HEK293T (cell line): ENCODE results near the gene MAML2.

Source experiments
- ARNT ChIP-seq: fragments of 450-650 bp; IDR thresholded peaks from 2 replicates; pipeline ENCODE4 v1.6.1; 2017; ENCODE audit warnings: mild to moderate bottlenecking
- FOXA1 ChIP-seq: fragments of 450-650 bp; IDR thresholded peaks from 2 replicates; pipeline ENCODE4 v1.6.1; 2016; ENCODE audit warnings: mild to moderate bottlenecking
- HDGF ChIP-seq: fragments of 450-650 bp; IDR thresholded peaks from 2 replicates; pipeline ENCODE4 v1.6.1; 2017; ENCODE audit warnings: antibody characterized with exemption, borderline replicate concordance
- L3MBTL2 ChIP-seq: fragments of 450-650 bp; conservative IDR thresholded peaks from 2 replicates; pipeline ENCODE4 v1.6.1; 2016; ENCODE audit warnings: mild to moderate bottlenecking
- LEF1 ChIP-seq: fragments of 450-650 bp; IDR thresholded peaks from 2 replicates; pipeline ENCODE4 v1.6.1; 2017; ENCODE audit warnings: mild to moderate bottlenecking, borderline replicate concordance
- SP1 ChIP-seq: fragments of 450-650 bp; IDR thresholded peaks from 2 replicates; pipeline ENCODE4 v1.6.1; 2017
- SUZ12 ChIP-seq: fragments of 450-650 bp; IDR thresholded peaks from 2 replicates; pipeline ENCODE4 v1.6.1; 2016; ENCODE audit warnings: mild to moderate bottlenecking
- TARDBP ChIP-seq: fragments of 450-650 bp; IDR thresholded peaks from 2 replicates; pipeline ENCODE4 v1.6.1; 2016
- ZNF384 ChIP-seq: fragments of 450-650 bp; IDR thresholded peaks from 2 replicates; pipeline ENCODE4 v1.6.1; 2016

DNA sequence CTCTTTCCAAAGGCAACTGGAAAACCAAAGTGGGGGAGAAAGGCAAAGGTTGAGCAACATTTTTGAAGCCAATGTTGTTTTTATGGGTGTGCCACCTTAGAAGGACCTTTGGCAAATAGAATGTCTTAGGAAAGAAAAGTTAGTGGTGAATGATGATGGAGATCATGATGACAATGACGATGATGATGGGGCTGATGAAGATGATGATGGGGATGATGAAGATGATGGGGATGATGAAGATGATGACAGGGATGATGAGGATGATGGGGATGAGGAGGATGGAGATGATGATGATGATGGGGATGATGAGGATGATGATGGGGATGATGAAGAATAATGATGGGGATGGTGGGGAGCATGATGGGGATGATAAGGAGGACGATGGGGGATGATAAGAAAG, 340.7 kb downstream of the MAML2 start:
- TF ChIP-seq HDGF (no peak), LEF1 (no peak), SP1 (no peak), TARDBP (no peak), FOXA1 (no peak), ARNT (no peak), SUZ12 (no peak), ZNF384 (no peak), L3MBTL2 (no peak)
